HG02763 (cell line): ENCODE data around the gene CREB1.

Source experiments
- ATAC-seq: cut with Tn5 transposase; IDR thresholded peaks from one replicate; pipeline ENCODE4 v1.9.1; 2021; ENCODE audit warnings: mild to moderate bottlenecking, moderate library complexity; ENCODE audit not compliant: unreplicated experiment

CREB1 gene

DNA sequence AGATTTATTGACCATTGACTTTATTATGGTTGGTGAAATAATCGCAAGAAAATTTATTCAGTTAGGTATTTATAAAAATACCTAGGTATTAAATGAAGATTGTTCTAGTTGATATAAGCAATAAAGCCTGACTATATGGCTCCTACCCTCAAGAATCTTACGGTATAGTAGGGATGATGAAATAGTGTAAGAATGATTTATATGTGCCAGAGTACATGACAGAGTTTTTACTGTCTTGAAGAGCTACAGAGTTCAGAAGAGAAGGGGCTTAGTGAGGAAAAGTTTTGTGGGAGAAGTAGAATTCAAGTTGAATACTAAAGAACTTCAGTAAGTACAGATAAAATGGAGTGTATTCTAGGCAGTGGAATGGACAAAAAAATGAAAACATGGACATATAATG is 9.7 kb downstream of the CREB1 start:
- no peak for ATAC-seq

DNA sequence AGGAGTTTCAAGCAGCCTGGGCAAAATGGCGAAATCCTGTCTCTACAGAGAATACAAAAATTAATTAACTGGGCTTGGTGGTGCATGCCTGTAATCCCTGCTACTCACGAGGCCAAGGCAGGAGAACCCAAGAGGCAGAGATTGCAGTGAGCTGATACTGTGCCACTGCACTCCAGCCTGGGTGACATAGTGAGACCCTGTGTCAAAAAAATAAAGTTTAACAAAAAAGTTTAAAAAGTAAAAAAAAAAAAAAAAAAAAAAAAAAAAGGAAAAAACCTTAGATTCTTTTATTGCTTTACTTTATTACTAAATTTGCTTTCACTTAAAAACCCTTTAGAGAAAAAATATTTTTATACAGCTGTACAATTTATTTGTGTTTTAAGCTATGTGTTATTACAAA is 10.7 kb downstream of the CREB1 start:
- no peak for ATAC-seq

DNA sequence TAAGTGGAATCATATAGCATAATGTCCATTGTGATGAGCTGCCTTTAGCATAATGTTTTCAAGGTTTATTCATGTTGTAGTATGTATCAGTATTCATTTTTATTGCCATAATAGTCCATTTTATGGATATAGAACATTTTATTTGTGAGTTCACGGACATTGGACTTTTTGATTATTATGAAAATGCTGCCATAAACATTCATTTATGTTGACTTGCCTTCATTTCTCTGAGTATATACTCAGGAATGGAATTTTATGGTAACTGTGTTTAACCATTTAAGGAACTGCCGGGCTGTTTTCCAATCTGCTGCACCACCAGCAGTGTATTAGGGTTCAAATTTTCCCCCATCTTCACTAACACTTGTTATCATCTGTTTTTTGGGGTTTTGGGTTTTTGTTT is 12.2 kb downstream of the CREB1 start:
- ATAC-seq, result no peak

DNA sequence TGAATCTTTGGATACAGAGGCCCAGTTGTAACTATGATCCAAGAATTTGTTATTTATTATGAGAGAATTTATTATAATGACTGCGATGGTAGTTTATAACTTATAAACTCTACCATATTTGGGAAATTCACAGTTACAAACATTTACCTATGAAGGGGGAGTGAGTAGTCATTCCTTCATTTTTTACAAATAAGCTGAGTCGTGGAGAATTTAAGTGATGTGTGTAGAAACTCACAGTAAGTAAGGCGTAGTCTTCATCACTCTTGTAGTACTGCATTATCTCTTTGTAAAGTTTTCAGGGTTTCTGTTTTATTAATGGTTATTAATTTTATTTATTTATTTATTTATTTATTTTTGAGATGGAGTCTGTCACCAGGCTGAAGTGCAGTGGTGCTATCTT is 13.5 kb downstream of the CREB1 start:
- no peak for ATAC-seq

DNA sequence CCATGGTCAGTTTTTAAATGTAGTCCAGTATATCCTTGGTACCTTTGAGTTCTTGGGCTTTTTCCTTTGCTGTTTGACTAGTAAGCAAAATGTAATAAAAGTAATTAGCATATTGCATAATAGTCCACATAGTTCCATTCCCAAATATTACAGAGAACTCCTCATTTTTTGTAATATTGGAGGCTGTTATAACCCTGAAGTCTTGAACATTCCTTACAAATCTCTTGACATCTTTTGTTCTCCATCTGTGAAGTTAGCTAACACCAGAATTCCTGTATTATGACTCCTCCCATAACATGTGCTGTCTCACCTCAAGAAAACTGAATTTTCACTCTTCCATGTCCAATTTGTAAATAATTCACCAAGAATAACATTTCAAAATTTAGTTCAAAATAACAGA is 17.1 kb downstream of the CREB1 start:
- ATAC-seq, result no peak

DNA sequence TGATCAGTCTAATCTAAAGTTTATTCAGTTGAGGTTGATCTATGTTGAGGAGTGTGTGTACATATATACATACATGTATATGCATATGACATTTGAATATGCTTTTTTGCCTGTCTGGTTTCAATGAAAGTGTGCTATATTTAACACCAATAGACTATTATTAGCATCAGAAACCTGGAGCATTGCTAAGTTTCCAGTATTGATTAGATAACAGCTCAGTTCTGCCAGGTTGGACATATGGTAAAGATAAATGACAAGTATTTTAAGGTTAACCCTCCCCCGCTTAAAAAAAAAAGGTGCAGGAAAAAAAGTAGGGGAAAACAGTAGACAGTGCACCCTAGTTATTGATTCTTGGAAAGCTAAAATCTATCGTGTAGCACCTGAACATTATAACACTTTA is 19.4 kb downstream of the CREB1 start:
- ATAC-seq, result no peak

DNA sequence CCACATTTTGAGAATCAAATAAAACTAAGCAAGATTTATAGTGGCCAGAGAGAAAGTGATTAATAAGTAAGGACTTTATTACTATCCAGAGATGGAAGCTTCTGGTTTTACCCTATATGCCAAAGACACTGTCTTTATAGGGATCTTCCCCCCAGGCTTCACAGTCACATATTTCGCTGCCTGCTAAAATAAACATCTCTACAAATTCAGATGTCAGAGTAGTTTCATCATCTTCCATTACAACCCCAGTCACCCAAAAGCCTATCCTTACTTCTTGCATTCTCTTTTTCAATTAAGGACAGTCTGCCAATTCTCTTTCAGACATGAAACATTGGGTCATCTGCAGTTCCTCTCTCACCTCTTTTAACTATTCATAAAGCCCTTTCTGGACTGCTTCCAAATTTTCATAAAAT is 28.3 kb downstream of the CREB1 start:
- no peak for ATAC-seq

DNA sequence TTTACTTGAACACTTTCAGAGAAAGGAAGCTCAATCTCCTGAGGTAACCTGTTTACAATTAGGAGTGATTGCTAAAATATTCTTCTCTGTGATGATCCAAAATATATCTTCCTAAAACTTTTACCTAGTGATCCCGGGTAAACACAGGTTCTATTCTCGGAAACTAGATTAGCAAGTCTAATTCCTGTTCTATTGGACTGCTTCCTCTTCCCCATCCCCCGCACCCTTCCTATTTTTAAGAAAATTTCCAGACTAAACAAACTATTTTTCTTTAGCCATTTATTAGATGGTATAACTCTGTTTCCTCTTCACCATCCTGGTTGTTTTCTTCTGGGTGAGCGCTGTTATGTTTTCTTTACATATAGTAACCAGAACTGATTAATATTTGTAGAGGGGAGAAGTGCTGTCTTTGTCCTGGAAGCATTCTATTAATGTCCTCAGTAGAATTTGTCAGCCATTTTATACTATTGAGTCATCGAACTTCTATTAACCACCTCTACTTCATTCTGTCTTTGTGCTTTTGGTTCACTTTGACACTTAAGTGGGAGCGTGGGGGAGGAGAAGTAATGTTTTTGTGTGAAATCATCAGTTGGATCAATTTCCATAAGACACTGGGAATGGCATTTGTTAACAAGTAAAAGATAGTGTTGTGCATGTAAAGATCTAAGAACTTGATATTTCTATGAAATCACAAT is 31.8 kb downstream of the CREB1 start:
- ATAC-seq, result no peak

DNA sequence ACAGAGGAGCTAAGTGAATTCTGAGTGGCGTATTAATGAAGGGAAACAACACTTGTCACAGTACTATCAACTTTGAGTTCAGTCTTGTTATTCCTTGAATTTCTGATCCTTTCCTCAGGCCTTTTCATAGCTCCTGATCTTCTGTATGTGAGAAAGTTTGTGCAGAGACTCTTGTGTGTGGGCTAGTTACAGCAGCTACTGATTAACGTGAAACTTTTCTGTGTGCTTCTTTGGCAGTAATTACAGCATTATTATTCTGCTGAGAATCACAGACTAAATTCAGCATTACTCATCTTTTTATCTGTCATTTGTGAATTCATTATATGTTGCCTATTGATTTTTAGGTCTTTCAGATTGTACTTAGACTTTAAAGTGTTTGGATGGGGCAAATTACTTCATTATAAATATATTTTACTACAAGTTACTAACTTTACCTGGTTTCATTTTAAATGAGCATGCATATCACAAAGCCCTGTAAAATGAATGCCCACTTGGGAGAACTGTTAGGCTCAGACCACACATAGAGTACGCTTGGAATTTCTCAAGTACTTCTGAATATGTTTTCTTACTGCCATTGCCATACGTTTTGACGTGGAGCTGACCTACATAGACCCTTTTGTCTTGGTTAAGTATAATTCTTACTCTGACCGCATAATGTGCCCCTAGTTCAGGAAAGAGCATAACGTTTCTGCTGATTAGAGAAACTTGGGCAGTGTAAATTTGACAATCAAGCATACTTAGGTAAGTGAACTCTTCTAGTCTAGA is 36.2 kb downstream of the CREB1 start:
- ATAC-seq, result no peak

DNA sequence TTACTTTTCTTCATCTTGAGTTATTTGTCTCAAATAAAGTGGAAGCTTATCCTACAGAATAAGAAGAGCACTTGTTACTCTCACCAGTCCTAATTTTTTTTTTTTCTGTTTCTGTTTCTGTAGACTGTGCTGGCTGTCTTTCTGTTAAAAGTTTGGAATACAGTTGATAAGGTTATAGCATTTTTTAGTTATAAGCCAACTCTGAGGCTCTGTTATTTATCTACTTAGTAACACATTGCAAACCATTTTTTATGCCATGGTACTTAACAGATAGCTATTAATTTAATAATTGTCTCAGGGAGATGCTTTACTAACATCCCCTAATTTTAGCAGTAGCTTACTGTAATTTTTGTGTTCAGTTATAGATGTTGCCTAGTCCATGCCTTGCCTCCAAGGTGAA is 37.9 kb downstream of the CREB1 start:
- ATAC-seq, result no peak

DNA sequence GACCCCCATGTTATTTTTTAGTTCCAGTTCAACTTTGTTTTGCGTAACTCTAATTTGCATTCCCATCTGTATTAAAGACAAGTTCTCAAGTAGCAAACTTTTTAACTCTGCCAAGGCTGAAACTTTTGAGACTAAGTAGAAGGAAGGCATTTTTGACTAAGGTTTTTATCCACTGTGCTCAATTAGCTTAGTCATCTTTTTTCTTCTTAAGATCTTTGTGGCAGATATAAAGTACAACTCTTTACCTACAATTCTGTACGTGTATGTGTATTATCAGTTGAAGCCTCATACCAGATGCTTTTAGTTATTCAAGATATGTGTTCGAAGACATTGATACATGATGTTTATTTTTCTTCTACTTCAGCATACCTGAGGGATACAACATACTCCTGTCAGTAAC is 41.6 kb downstream of the CREB1 start:
- ATAC-seq, result no peak

DNA sequence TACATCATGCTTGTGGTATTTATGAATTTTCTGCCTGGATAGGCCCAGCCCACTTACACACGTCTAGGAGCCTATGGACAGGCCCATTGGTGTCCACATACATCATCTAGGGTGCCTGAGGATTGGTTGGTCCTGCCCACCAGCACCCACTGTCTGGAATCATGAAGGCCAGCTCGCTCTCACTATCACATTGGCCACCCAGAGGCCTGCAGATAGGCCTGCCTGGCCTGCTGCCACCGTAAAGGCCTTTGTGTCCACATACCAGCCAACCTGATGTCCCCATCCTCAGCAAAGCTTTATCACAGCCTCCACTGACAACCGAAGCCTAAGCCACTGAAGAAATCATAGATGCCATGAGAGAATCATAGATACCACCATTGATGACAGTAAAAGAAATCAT is 55.2 kb downstream of the CREB1 start:
- ATAC-seq, result no peak

DNA sequence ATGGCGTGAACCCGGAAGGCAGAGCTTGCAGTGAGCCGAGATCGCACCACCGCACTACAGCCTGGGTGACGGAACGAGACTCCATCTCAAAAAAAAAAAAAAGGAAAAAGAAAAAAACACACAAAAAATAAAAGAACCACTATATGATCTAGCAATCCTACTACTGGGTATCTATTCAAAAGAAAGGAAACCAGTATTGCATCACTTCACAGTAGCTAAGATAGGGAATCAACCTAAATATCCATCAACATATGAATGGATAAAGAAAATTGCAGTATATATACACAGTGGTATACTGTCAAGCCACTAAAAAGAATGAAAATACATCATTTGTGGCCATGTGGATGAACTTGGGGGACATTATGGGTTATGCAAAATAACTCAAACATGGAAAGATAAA is 57.5 kb downstream of the CREB1 start:
- no peak for ATAC-seq

DNA sequence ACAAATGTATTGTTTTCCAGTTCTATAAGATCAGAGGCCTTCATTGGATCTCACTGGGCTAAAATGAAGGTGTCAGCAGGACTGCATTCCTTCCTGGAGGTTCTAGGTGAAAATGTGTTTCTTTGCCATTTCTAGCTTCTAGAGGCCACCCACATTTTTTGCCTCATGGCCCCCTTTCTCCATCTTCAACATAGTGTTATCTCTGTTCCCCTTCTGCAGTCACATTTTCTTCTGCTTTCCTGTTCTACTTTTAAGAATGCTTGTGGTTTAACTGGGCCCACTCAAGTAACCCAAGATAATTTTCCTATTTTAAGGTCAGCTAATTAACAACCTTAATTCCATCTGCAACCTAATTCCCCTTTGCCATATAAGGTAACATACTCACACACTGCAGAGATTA is 59.4 kb downstream of the CREB1 start:
- ATAC-seq, result no peak

DNA sequence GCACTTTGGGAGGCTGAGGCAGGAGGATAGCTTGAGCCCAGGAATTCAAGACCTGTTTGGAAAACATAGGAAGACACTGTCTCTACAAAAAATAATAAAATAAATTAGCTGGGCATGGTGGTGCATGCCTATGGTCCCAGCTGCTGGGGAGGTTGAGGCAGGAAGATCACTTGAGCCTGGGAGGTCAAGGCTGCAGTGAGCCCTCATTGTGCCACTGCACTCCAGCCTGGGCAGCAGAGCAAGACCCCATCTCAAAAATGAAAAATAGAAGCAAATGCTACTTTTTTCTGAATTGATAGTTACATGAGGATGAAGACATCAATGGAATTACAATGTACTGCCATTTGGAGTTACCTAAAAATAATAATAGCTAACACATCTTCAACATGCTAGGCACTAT is 63.5 kb downstream of the CREB1 start:
- no peak for ATAC-seq

DNA sequence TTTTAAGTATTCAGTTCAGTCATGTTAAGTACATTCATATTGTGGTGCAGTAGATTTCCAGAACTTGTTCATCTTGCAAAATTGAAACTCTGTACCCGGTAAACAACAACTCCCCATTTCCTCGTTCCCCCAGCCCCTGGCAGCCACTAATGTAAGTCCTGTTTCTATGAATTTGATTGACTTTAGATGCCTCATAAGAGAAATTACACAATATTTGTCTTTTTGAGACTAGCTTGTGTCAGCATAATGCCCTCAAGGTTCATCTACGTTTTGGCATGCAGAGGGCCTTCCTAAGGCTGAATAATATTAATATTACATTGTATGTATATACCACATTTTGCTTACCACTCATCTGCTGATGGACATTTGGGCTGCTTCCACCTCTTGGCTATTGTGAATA is 64.5 kb downstream of the CREB1 start:
- no peak for ATAC-seq

DNA sequence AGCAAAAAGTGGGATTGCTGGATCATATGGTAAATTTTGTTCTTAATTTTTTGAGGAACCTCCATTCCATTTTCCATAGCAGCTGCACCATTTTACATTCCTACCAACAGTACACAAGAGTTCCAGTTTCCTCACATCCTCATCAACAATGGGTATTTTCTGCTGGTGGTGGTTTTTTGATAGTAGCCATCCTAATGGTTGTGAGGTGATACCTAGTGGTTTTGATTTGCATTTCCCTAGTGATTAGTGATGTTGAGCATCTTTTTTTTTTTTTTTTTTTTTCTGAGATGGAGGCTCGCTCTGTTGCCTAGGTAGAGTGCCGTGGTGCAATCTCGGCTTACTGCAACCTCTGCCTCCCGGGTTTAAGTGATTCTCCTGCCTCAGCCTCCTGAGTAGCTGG is 65.0 kb downstream of the CREB1 start:
- ATAC-seq, result no peak

DNA sequence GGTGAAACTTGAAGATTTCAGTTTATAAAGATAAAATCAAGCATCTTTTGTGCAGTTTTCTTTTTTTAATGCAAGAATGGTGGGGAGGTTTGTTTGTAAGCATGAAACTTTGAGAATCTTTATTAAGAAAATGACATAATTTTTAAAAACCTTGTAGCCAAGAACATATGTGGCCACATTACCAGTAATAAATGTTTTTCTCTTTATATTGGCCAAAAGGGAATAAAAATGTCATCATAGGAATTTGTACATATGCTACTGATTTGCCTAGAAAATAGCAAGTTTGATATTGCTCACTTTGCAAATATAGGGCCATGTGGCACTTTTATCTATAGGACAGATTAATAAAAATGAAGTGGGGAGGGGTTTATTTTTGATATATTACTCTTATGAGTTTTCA is 69.9 kb downstream of the CREB1 start:
- ATAC-seq, result no peak

DNA sequence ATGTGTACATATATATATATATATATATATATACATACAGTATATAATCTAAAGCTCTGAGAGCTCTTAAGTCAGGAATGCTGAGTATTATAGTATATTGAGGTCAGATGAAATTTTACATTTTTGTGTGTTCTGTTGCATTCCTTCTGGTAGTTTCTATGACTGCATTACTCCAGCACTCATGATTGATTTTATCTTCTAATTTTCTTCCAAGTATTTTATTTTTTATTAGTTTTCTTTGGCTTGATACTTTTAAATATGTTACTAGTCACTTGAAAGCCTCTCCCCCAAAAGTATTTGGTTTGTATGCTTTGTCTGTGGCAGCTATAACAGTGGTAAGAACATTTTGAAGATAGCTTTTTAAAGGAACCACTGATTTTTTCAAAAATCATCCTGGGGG is 70.5 kb downstream of the CREB1 start:
- ATAC-seq, result no peak

DNA sequence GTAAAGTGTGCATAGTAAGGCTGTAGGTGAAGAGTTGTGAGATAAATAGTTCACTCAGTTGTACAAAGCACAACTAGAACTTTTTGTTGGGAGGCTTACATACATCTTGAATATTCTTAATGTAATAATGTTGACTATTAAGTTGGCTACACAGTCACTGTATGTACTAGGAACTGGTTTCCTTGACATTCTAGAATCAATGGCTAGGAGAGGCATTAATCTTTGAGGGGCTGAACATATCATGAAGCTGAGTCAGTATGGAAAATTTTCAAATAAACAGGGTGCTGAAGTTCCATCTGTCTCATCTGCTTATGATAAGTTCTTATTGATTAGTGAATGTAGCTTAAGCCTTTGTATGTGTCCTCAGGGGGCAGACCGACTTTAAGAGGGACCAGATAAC is 72.0 kb downstream of the CREB1 start:
- no peak for ATAC-seq

DNA sequence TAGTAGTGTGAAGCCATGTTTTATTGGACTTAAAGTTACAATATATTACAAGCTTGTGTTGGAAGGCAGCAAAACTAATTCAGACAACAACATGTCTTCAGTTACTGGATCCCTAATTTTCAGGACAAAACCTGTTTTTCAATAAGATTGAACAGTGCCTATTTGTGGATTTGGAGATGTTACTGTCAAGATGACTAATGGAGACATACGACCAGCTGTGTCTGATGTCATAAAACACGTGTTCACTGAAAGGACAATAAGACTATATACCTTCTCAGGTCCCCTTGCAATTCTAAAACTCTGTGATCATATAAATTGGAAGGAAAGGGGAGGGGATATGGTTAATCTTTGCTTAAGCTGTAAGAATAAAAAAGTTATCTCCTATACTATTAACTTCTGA is 73.7 kb downstream of the CREB1 start:
- no peak for ATAC-seq

DNA sequence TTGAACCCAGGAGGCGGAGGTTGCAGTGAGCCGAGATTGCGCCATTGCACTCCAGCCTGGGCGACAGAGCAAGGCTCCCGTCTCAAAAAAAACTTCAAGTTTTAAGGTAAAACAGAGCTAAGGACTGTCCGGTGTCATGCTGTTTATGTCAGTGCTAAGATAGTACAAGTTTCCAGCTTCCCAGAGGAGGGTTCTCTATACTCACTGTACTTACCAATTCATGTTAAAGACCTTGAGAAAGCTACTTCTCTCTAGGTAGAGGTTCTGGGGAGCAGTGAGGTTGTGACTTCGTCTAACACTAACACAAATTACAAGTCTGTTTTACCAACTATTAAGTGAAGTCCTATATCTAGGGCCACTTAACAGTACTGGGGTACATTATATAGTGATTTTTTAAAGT is 76.6 kb downstream of the CREB1 start:
- no peak for ATAC-seq

DNA sequence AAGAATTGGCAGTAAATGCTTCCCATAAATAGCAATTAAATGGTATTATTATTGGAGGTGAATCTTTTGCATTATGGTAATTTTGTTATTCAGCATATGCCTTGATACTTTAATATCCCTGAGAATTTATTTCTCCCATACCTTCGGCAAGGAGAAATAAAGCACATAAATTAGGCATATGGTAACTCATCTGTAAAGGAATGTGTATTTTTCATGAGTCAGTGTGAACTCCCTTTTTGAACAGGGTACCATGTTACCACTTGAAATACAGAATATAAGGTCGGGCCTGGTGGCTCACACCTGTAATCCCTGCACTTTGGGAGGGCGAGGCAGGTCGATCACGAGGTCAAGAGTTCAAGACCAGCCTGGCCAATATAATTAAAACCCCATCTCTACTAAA is 77.1 kb downstream of the CREB1 start:
- ATAC-seq, result no peak
